ENCODE data around the gene HSFX4.

HSFX4 gene

DNA sequence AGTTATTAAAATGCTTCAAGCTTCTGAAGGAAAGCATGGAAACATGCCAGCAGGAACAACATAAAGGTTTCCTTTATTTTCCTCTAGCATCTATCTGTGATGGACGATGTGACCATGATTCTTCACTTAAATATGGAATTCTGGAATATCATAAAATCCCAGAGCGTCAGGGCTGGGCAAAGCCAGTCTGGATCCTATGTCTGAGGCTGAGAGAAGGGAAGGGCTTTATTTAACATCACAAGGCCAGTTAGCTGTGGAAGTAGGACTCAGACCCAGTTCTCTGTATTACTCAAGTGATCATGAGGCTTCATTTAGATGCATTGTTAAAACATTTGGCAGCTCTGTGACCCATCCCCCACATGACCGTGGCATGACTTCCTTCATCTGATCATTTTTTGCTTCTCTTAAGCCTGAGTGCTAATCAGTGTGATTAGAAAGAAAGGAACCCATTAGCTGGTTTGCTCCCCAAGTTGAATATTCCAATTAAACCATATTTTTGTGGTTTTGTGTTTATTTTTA, 49.8 kb downstream of the HSFX4 start:
- TF ChIP-seq, protein P1, sequence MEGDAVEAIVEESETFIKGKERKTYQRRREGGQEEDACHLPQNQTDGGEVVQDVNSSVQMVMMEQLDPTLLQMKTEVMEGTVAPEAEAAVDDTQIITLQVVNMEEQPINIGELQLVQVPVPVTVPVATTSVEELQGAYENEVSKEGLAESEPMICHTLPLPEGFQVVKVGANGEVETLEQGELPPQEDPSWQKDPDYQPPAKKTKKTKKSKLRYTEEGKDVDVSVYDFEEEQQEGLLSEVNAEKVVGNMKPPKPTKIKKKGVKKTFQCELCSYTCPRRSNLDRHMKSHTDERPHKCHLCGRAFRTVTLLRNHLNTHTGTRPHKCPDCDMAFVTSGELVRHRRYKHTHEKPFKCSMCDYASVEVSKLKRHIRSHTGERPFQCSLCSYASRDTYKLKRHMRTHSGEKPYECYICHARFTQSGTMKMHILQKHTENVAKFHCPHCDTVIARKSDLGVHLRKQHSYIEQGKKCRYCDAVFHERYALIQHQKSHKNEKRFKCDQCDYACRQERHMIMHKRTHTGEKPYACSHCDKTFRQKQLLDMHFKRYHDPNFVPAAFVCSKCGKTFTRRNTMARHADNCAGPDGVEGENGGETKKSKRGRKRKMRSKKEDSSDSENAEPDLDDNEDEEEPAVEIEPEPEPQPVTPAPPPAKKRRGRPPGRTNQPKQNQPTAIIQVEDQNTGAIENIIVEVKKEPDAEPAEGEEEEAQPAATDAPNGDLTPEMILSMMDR (IDR thresholded peaks at IDR 0.05; ENCODE audit: insufficient read depth, low read depth, low read length, missing control alignments): no peak
- no peak for DNase-seq (ENCODE audit: low read depth)
- no peak overlapping the region for H3K4me3 ChIP-seq (ENCODE audit: low read depth, low read length)

Measured in GM12865 (cell line).